A549 (cell line): ENCODE data around the gene SPATA46. TPM values are rescaled to one million over a fixed set of nuclear protein-coding genes. Genes with fewer than 3 reads are reported as not detected.

Source experiments
- ATAC-seq, 2 experiments: fragments of 200-7000 bp in 1 of 2; fragments of >200 bp in 1 of 2; cut with Nextera tagmentation in 1 of 2; cut with Tn5 transposase in 1 of 2; 3 replicates each; pipeline versions ENCODE4 v1.8.0 to v1.9.1; 2018 to 2020; ENCODE audit warnings: mild to moderate bottlenecking in 1 of 2, moderate library complexity in 1 of 2
- CTCF ChIA-PET: fragments of 300-600 bp; sonication (Branson Sonifier 250); formaldehyde crosslinking; extraction: SDS; loops from one replicate; lab custom pipeline; 2021; ENCODE audit warnings: antibody characterized with exemption, inconsistent platforms; lab: Yijun Ruan, JAX
- POLR2A ChIA-PET: fragments of 350-600 bp; formaldehyde crosslinking; extraction: SDS; loops from one replicate; lab custom pipeline; 2021; ENCODE audit warnings: antibody characterized with exemption, inconsistent platforms; lab: Yijun Ruan, JAX
- DNase-seq, 2 experiments: peaks; one replicate each; pipeline versions ENCODE4 v3.0.0 to v3.0.0-alpha.2; 2011 to 2016; ENCODE audit warnings: low read depth in 1 of 2, low spot score in 1 of 2
- FAIRE-seq: peaks from 2 replicates; lab custom pipeline; 2011; peaks lifted over from hg19 to GRCh38; lab: Jason Lieb, UNC
- H3K27ac ChIP-seq, 2 experiments: fragments of >200 bp; sonication (Bioruptor Twin); formaldehyde crosslinking; 3 replicates each; pipeline ENCODE4 v1.5.1; 2016 to 2017
- H3K4me1 ChIP-seq: fragments of >200 bp; sonication (Bioruptor Twin); formaldehyde crosslinking; 3 replicates; pipeline ENCODE4 v1.6.1; 2016
- H3K4me2 ChIP-seq: fragments of >200 bp; sonication (Bioruptor Twin); formaldehyde crosslinking; 3 replicates; pipeline ENCODE4 v1.6.1; 2016
- H3K4me3 ChIP-seq: fragments of >200 bp; sonication (Bioruptor Twin); formaldehyde crosslinking; 3 replicates; pipeline ENCODE4 v1.5.1; 2016
- H3K9me3 ChIP-seq: fragments of >200 bp; sonication (Bioruptor Twin); formaldehyde crosslinking; 3 replicates; pipeline ENCODE4 v1.6.1; 2016
- ATOH8 ChIP-seq: fragments of 250-450 bp; sonication (Bioruptor Pico); IDR thresholded peaks from 2 replicates; pipeline ENCODE4 v1.5.0; 2020; ENCODE audit warnings: low read depth, mild to moderate bottlenecking, moderate library complexity
- BHLHE40 ChIP-seq: IDR thresholded peaks from 2 replicates; pipeline ENCODE4 v1.6.1; 2012; ENCODE audit warnings: low read depth, low read length, inconsistent platforms
- CBX2 ChIP-seq: fragments of 200-600 bp; sonication (generic); IDR thresholded peaks from 2 replicates; pipeline ENCODE4 v1.6.1; 2016; ENCODE audit warnings: low read depth, mild to moderate bottlenecking, borderline replicate concordance
- CEBPB ChIP-seq, 2 experiments: fragments of >200 bp in 1 of 2; sonication (Bioruptor Twin) in 1 of 2; formaldehyde crosslinking in 1 of 2; IDR thresholded peaks; 2 replicates each; pipeline ENCODE4 v1.6.1; 2012 to 2016
- EHF ChIP-seq: fragments of 250-450 bp; sonication (Bioruptor Pico); IDR thresholded peaks from 2 replicates; pipeline ENCODE4 v1.5.0; 2020; ENCODE audit warnings: mild to moderate bottlenecking
- EHMT2 ChIP-seq: fragments of 200-600 bp; sonication (generic); IDR thresholded peaks from 2 replicates; pipeline ENCODE4 v1.6.1; 2016; ENCODE audit warnings: antibody characterized with exemption, low read depth, mild to moderate bottlenecking, moderate library complexity
- FOSB ChIP-seq: fragments of 250-450 bp; sonication (Bioruptor Pico); IDR thresholded peaks from 2 replicates; pipeline ENCODE4 v1.5.0; 2020; ENCODE audit warnings: mild to moderate bottlenecking, moderate library complexity
- FOSL2 ChIP-seq, 2 experiments: fragments of 450-650 bp in 1 of 2; fragments of >200 bp in 1 of 2; sonication (Bioruptor Twin) in 1 of 2; formaldehyde crosslinking; IDR thresholded peaks; 2 replicates each; pipeline versions ENCODE4 v1.5.0 to v1.6.1; 2016 to 2020; ENCODE audit warnings: mild to moderate bottlenecking in 1 of 2, moderate library complexity in 1 of 2
- GATA3 ChIP-seq: IDR thresholded peaks from 2 replicates; pipeline ENCODE4 v1.6.1; 2012; ENCODE audit warnings: borderline replicate concordance
- HDAC2 ChIP-seq: fragments of 200-600 bp; sonication (generic); IDR thresholded peaks from 2 replicates; pipeline ENCODE4 v1.6.1; 2016
- JUNB ChIP-seq: fragments of >200 bp; sonication (Bioruptor Twin); formaldehyde crosslinking; IDR thresholded peaks from 2 replicates; pipeline ENCODE4 v1.6.1; 2016
- KDM1A ChIP-seq: fragments of 200-600 bp; sonication (generic); IDR thresholded peaks from 2 replicates; pipeline ENCODE4 v1.6.1; 2016; ENCODE audit warnings: low read depth, mild to moderate bottlenecking
- KDM5A ChIP-seq: fragments of 200-600 bp; sonication (generic); IDR thresholded peaks from 2 replicates; pipeline ENCODE4 v1.6.1; 2016; ENCODE audit warnings: antibody characterized with exemption, mild to moderate bottlenecking
- NFE2L2 ChIP-seq: fragments of 150-350 bp; conservative IDR thresholded peaks from 2 replicates; pipeline ENCODE4 v1.6.1; 2014; ENCODE audit warnings: low read length
- NR3C1 ChIP-seq: fragments of >200 bp; sonication (Bioruptor Twin); formaldehyde crosslinking; IDR thresholded peaks from 3 replicates; pipeline ENCODE4 v1.6.1; 2017
- PHF8 ChIP-seq: fragments of 200-600 bp; sonication (generic); IDR thresholded peaks from 2 replicates; pipeline ENCODE4 v1.6.1; 2016; ENCODE audit warnings: low read depth, mild to moderate bottlenecking, antibody characterized with exemption, moderate library complexity, borderline replicate concordance
- POLR2AphosphoS2 ChIP-seq: conservative IDR thresholded peaks from 2 replicates; pipeline ENCODE4 v1.6.1; 2012; ENCODE audit warnings: low read length, improper control_type of control experiment, inconsistent platforms
- RARB ChIP-seq: fragments of 250-450 bp; sonication (Bioruptor Pico); IDR thresholded peaks from 2 replicates; pipeline ENCODE4 v1.8.0; 2021; ENCODE audit warnings: mild to moderate bottlenecking, moderate library complexity
- RCOR1 ChIP-seq: fragments of 150-350 bp; IDR thresholded peaks from 2 replicates; pipeline ENCODE4 v1.6.1; 2014; ENCODE audit warnings: antibody characterized with exemption, low read length, low read depth
- RFX5 ChIP-seq: fragments of 450-650 bp; IDR thresholded peaks from 2 replicates; pipeline ENCODE4 v1.7.1; 2014; ENCODE audit warnings: antibody characterized with exemption, mild to moderate bottlenecking, moderate library complexity
- SMC3 ChIP-seq: fragments of >200 bp; sonication (Bioruptor Twin); formaldehyde crosslinking; IDR thresholded peaks from 3 replicates; pipeline ENCODE4 v1.6.1; 2018; ENCODE audit warnings: inconsistent platforms
- TFCP2L1 ChIP-seq: fragments of 250-450 bp; sonication (Bioruptor Pico); IDR thresholded peaks from 2 replicates; pipeline ENCODE4 v1.5.0; 2021; ENCODE audit warnings: mild to moderate bottlenecking
- WGBS: methylation state at CpG from one replicate; pipeline ENCODE4 v1.1.6; 2017; ENCODE audit errors: missing lambda C conversion rate; 5-methylcytosine and 5-hydroxymethylcytosine counted together
- polyA plus RNA-seq, 4 experiments: library from polyadenylated mRNA; depleted of rRNA in 3 of 4; stranded (reverse); fragments of >200 nt; fragmentation: RNase III in 1 of 4; extraction: RNeasy Plus Mini Kit Qiagen cat#74134 plus additional on column Dnase treatment in 1 of 4; gene quantifications; 2 replicates in 3 of 4; 3 replicates in 1 of 4; pipeline ENCODE4 v1.2.3, GENCODE V29; 2011 to 2017
- TF ChIP-seq, protein P1 (sequence below): fragments of 150-350 bp; IDR thresholded peaks from 2 replicates; pipeline ENCODE4 v1.6.1; 2014; ENCODE audit warnings: low read depth, mild to moderate bottlenecking, low read length
- TF ChIP-seq, protein P2 (sequence below): IDR thresholded peaks from 2 replicates; pipeline ENCODE4 v1.6.1; 2012; ENCODE audit warnings: low read depth, borderline replicate concordance

Gene SPATA46
- polyA plus RNA-seq, 2 of the 4 experiments (the other 2 are of a cell fraction), result not detected

DNA sequence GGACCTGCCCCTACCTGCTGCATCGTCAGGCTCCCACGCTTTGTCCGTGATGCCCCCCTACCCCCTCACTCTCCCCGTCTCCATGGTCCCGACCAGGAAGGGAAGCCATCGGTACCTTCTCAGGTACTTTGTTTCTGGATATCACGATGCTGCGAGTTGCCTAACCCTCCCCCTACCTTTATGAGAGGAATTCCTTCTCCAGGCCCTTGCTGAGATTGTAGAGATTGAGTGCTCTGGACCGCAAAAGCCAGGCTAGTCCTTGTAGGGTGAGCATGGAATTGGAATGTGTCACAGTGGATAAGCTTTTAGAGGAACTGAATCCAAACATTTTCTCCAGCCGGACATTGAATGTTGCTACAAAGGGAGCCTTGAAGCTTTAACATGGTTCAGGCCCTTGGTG, 8.9 kb downstream of the SPATA46 start:
- ATAC-seq (no peak), DNase-seq (no peak), FAIRE-seq (no peak)
- H3K27ac ChIP-seq, result no peak overlapping the region
- no peaks in the 10 kb centered on the region for H3K9me3 ChIP-seq
- 74% methylated on average over 9 of the region's 10 CpGs for WGBS
- H3K4me1 ChIP-seq, result no peaks in the 10 kb centered on the region
- no peak overlapping the region for H3K4me3 ChIP-seq
- POLR2A ChIA-PET, result no interaction called here
- no peak for TF ChIP-seq EHMT2
- no peak for TF ChIP-seq PHF8
- no peak for TF ChIP-seq HDAC2
- no peak for TF ChIP-seq NFE2L2
- TF ChIP-seq FOSB (CRISPR knock-in tag), result no peak
- TF ChIP-seq JUNB, result no peak
- TF ChIP-seq EHF (CRISPR knock-in tag), result no peak
- no peak for TF ChIP-seq RCOR1
- TF ChIP-seq KDM5A, result no peak
- no peak for TF ChIP-seq GATA3
- TF ChIP-seq CEBPB (IDR thresholded peaks at IDR 0.05), result no peak
- TF ChIP-seq RFX5, result no peak
- CTCF ChIA-PET, result no interaction called here
- no peak overlapping the region for H3K4me2 ChIP-seq

GRCh38 chr1:162367073-162367472, 9.6 kb downstream of the SPATA46 start:
- H3K4me3 ChIP-seq, result no peak overlapping the region
- CTCF ChIA-PET, result no interaction called here
- no peak for FAIRE-seq

DNA sequence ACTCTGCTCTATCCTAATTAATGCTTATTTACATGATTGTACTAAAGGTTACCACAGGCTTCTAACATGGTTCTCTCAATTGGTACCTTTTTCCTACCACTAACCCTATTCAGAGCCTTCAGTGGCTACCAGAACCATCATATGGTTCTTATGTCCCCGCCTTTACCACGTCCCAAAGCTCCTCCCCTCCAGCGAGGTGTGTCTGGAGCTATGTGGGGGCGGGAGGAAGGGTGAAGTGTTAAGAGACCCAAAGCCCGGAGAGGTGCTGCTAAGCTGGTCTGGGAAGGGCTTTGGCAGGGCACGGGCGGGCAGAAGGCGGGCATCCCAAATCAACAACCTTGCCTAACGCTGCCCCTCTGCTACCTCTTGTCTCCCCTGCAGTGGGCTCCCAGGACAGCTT, 10.0 kb downstream of the SPATA46 start:
- DNase-seq (no peak), ATAC-seq (no peak), FAIRE-seq (no peak)
- POLR2A ChIA-PET, result no interaction called here
- H3K4me3 ChIP-seq, result no peak overlapping the region
- H3K27ac ChIP-seq, result no peak overlapping the region
- CTCF ChIA-PET, result interaction anchor here (1.0 to 2.6 kb wide), 3 partner anchors 9 to 25 kb away, joined by 3 to 10 read pairs (median 5); no protein-coding TSS in a partner anchor
- no peak overlapping the region for H3K4me2 ChIP-seq
- TF ChIP-seq ATOH8, result no peak
- TF ChIP-seq JUNB, result no peak
- no peak for TF ChIP-seq CEBPB (IDR thresholded peaks at IDR 0.05)
- no peak for TF ChIP-seq KDM1A
- no peaks in the 10 kb centered on the region for H3K4me1 ChIP-seq
- H3K9me3 ChIP-seq, result no peaks in the 10 kb centered on the region
- 49% methylated on average over 6 of the region's 9 CpGs for WGBS

More at GRCh38 chr1:162367073-162367472, 9.6 kb downstream of the SPATA46 start:
- Histone ChIP-seq H3K4me1 (no peaks in the 10 kb centered on the region), H3K4me2 (no peak overlapping the region), H3K9me3 (no peaks in the 10 kb centered on the region), H3K27ac (no peak overlapping the region)
- DNase-seq (no peak), ATAC-seq (no peak)
- 88% methylated on average over 35 of the region's 36 CpGs for WGBS
- TF ChIP-seq BHLHE40 (no peak), SMC3 (no peak), FOSB (CRISPR knock-in tag) (no peak), JUNB (no peak), CBX2 (no peak), FOSL2 (IDR thresholded peaks at IDR 0.05) (no peak), FOSL2 (CRISPR knock-in tag; IDR thresholded peaks at IDR 0.05) (no peak), NR3C1 (no peak), TFCP2L1 (CRISPR knock-in tag) (no peak), CEBPB (IDR thresholded peaks at IDR 0.05) (no peak), RARB (CRISPR knock-in tag) (no peak), POLR2AphosphoS2 (no peak)
- TF ChIP-seq, protein P1, sequence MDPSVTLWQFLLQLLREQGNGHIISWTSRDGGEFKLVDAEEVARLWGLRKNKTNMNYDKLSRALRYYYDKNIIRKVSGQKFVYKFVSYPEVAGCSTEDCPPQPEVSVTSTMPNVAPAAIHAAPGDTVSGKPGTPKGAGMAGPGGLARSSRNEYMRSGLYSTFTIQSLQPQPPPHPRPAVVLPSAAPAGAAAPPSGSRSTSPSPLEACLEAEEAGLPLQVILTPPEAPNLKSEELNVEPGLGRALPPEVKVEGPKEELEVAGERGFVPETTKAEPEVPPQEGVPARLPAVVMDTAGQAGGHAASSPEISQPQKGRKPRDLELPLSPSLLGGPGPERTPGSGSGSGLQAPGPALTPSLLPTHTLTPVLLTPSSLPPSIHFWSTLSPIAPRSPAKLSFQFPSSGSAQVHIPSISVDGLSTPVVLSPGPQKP, result no peak
- TF ChIP-seq, protein P2, sequence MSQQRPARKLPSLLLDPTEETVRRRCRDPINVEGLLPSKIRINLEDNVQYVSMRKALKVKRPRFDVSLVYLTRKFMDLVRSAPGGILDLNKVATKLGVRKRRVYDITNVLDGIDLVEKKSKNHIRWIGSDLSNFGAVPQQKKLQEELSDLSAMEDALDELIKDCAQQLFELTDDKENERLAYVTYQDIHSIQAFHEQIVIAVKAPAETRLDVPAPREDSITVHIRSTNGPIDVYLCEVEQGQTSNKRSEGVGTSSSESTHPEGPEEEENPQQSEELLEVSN, result no peak
- POLR2A ChIA-PET, result no interaction called here
